ENCODE measurements around the gene STOX2.
A peak's percentile ranks its signal among the peaks of the same experiment; 100 is the strongest.

Gene STOX2

DNA sequence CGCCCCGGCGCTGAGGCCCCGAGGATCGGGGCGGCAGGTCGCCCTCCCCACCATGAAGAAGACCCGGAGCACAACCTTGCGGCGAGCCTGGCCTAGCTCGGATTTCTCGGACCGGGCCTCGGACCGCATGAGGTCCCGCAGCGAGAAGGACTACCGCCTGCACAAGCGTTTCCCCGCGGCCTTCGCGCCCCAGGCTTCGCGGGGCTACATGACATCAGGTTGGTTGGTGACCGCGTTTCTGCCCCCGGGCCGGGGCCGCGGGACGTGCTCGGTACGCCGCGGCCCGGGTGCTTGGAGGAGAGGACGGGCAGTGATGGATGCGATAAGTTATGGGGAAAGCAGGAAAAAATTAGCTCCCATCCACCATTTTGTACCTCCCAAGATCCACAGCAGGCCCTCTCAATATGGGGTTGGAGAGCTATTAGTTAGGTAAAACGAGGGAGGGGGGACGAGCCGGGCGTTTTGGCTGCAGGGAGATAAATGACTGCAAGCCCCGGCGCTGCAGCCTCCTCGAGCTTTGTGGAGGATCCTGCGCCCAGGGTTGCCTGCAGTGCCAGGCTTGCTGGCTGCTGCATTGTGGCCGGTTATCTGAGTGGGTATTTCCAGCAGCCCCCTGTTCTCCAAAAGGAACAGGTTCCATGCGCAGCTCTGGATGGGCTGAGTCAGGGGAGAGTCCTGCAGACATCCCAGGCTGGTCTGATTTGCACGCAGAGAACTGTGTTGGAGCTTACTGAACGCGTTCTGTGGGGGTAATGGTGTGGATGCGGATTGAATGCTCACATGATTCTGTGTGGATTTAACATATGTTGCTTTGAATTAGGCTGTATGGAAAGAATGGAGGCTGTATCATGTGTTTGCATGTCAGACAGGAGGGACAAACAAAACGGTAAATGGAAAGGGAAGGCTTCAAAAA, 1.9 kb downstream of the STOX2 start:
- Histone ChIP-seq H3K4me1 (ENCODE audit: control insufficient read depth in 1 of 2, insufficient read depth in 1 of 2, low read depth in 1 of 2, low read length in 1 of 2) (peaks cover 19 to 29% of the 10 kb centered on the region in 2 experiments), H3K27me3 (peaks cover 77% of the 10 kb centered on the region), H3K4me3 (ENCODE audit: low read depth in 1 of 2, low read length in 1 of 2) (peak overlapping the region in 1 of 2 experiments; percentile 57)

DNA sequence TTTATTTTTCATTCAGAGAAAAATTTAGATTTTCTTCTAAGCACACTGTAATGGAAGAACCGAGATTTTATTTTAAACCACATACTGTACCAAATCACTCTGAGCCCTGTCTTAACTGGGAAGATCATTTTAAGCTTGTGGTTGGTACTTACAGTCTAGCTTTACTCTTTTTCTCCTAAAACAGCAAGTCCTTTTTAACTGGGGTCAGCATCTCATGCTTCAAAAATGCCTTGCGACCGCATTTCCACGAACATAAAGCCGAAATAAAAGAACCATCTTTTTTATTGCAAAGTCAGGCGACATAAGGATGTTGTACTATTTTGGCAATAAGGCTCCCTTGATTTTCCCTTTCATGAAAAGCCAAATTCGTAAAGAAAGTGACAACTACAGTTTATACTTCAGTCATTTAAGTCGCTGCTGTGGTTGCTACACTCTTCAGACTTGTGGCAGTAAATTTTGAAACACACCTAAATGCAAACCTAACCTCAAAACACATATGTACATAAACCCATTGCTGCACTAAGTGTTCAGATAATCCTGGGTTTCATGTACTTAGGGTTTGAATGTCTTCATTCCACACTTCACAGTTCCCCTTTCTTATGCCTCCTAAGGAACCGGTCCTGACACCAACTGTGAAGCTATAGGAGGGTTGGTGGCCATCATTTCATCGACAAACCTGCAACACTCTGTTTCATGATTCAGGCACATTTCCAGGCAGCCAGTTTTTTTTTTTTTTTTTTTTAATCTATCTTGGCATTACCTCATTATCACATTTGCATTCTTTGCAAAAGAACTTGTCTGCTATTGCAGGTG, 3.0 kb downstream of the STOX2 start:
- no peak overlapping the region for H3K27ac ChIP-seq
- peaks cover 70% of the 10 kb centered on the region for H3K27me3 ChIP-seq
- TF ChIP-seq, protein P1, sequence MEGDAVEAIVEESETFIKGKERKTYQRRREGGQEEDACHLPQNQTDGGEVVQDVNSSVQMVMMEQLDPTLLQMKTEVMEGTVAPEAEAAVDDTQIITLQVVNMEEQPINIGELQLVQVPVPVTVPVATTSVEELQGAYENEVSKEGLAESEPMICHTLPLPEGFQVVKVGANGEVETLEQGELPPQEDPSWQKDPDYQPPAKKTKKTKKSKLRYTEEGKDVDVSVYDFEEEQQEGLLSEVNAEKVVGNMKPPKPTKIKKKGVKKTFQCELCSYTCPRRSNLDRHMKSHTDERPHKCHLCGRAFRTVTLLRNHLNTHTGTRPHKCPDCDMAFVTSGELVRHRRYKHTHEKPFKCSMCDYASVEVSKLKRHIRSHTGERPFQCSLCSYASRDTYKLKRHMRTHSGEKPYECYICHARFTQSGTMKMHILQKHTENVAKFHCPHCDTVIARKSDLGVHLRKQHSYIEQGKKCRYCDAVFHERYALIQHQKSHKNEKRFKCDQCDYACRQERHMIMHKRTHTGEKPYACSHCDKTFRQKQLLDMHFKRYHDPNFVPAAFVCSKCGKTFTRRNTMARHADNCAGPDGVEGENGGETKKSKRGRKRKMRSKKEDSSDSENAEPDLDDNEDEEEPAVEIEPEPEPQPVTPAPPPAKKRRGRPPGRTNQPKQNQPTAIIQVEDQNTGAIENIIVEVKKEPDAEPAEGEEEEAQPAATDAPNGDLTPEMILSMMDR (IDR thresholded peaks at IDR 0.05) = no peak
- no peaks in the 10 kb centered on the region for H3K9me3 ChIP-seq
- peaks cover 19 to 29% of the 10 kb centered on the region in 2 experiments for H3K4me1 ChIP-seq (ENCODE audit: control insufficient read depth in 1 of 2, insufficient read depth in 1 of 2, low read depth in 1 of 2, low read length in 1 of 2)
- H3K36me3 ChIP-seq = no peaks in the 10 kb centered on the region
- no peak overlapping the region for H3K4me3 ChIP-seq (ENCODE audit: low read depth in 1 of 2, low read length in 1 of 2)

More for the DNA sequence above, 1.9 kb downstream of the STOX2 start:
- Histone ChIP-seq H3K9me3 (no peaks in the 10 kb centered on the region), H3K36me3 (no peaks in the 10 kb centered on the region), H3K27ac (no peak overlapping the region)
- TF ChIP-seq, protein P1 (IDR thresholded peaks at IDR 0.05) = no peak

DNA sequence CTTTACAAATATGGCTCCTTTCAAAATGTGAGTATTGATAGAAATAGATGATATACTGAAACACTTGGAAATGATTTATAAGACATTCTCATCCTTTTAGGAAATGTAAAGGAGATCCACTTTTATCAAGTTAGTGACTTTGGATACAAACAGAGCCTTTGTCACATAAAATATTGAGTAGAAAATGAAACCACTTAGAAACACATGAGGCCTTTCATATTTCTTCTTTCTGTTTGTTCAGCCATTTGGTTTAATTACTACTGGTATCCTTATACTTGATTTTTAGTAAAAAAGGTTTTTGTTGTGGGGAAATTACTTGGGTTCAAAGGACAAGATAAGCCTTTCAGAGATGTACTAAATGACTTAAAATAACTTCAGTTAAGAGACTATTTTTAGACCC, 4.1 kb downstream of the STOX2 start:
- Histone ChIP-seq H3K27ac (no peak overlapping the region), H3K27me3 (peaks cover 59% of the 10 kb centered on the region), H3K36me3 (no peaks in the 10 kb centered on the region), H3K4me3 (ENCODE audit: low read depth in 1 of 2, low read length in 1 of 2) (no peak overlapping the region), H3K9me3 (no peaks in the 10 kb centered on the region), H3K4me1 (ENCODE audit: control insufficient read depth in 1 of 2, insufficient read depth in 1 of 2, low read depth in 1 of 2, low read length in 1 of 2) (peaks cover 19 to 29% of the 10 kb centered on the region in 2 experiments)
- TF ChIP-seq, protein P1 (IDR thresholded peaks at IDR 0.05) = no peak

DNA sequence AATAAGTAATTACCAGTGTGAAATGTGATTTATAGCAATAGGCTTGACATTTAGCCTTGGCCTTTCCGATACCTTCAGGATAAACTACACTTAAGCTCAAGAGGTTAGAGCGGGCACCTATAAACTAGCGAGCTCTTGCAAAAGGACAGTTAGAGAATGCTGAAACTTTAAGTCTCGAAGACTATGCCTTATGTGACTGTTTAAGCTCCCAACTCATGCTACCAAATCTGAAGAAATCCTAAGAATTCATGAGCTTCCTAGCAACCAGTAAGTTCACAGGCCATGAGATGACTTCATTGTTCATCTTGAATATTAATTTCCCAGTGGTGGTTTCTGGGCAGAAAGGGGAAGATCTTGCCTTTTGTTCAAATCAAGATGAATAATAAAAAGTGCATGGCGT, 4.7 kb downstream of the STOX2 start:
- Histone ChIP-seq H3K36me3 (no peaks in the 10 kb centered on the region), H3K27ac (no peak overlapping the region), H3K4me1 (ENCODE audit: control insufficient read depth in 1 of 2, insufficient read depth in 1 of 2, low read depth in 1 of 2, low read length in 1 of 2) (peaks cover 19 to 26% of the 10 kb centered on the region in 2 experiments), H3K27me3 (peaks cover 53% of the 10 kb centered on the region), H3K9me3 (no peaks in the 10 kb centered on the region), H3K4me3 (ENCODE audit: low read depth in 1 of 2, low read length in 1 of 2) (no peak overlapping the region)
- TF ChIP-seq, protein P1 (IDR thresholded peaks at IDR 0.05) = no peak

DNA sequence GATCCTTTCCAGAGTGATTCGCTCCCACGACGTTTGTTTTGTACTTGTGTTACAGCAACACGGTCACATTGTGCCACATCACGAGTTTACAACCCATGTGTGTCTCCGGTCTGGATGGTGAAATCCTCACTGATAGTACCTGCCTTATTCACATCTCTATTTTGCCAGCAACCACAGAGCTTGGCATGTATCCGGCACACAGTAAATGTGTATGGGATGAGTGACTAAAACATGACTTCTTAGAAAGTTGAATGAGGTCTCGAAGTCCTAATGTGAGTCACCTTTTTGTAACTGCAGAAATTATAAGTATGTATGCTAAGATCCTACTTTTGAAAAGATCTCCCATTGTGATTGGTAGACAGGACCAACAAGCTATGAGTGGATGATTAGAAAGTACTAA, 7.5 kb downstream of the STOX2 start:
- TF ChIP-seq, protein P1 (IDR thresholded peaks at IDR 0.05) = no peak
- no peak overlapping the region for H3K27ac ChIP-seq
- no peaks in the 10 kb centered on the region for H3K4me1 ChIP-seq (ENCODE audit: control insufficient read depth in 1 of 2, insufficient read depth in 1 of 2, low read depth in 1 of 2, low read length in 1 of 2)
- no peak overlapping the region for H3K4me3 ChIP-seq (ENCODE audit: low read depth in 1 of 2, low read length in 1 of 2)
- H3K36me3 ChIP-seq = no peaks in the 10 kb centered on the region
- no peaks in the 10 kb centered on the region for H3K9me3 ChIP-seq
- peaks cover 25% of the 10 kb centered on the region for H3K27me3 ChIP-seq
